ENCODE results near the gene SELENOO. TPM values are rescaled to one million over a fixed set of nuclear protein-coding genes. Genes with fewer than 3 reads are reported as not detected.

The SELENOO gene
- total RNA-seq, 1 experiment from 2014 or later, result 34.3 TPM

DNA sequence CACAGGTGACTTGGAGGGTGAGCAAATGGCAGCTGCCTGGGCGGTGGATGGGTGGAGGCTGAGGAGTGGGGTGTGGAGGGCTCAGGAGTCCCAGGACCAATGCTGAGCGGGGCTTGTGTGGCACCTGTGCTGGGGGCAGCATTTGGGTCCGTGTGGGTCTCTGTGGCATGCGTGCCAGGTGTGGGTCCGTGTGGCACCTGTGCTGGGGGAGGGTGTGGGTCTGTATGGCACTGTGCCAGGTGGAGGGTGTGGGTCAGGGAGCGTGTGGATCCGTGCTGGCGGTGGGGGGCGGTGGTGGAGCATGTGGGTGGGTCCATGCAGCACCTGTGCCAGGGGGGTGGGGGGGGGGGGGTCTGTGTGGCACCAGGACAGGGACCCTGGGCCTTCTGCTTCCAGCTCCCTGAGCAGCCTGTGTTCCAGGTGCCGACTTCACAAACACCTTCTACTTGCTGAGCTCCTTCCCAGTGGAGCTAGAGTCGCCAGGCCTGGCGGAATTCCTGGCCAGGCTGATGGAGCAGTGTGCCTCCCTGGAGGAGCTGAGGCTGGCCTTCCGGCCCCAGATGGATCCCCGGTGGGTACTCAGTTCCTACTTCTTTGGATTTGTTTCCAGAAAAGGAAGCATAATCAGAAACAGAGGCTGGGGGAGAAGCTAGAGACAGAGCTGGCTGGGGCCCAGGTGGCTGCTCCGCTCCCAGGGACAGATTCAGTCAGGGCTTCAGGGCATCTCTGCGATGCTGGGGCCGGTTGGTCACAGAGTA, 14.7 kb downstream of the SELENOO start:
- DNase-seq (ENCODE audit: low read depth, low spot score) (no peak), ATAC-seq (no peak)
- Histone ChIP-seq H3K36me3 (ENCODE audit: control insufficient read depth, insufficient read depth, low read length) (0 out of 2 replicates have a peak, but pooled peaks cover 2% of the 10 kb centered on the region), H3K9me3 (ENCODE audit: control insufficient read depth, insufficient read depth, low read depth, low read length) (no peaks in the 10 kb centered on the region), H3K4me1 (ENCODE audit: control insufficient read depth, insufficient read depth, low read length) (no peaks in the 10 kb centered on the region), H3K27ac (ENCODE audit: low read length) (no peak overlapping the region), H3K4me3 (ENCODE audit: low read depth in 2 of 2, low read length in 2 of 2) (no peak overlapping the region), H3K27me3 (ENCODE audit: control insufficient read depth, insufficient read depth, low read length) (no peaks in the 10 kb centered on the region)
- BruUV-seq (replicated peaks), result no TSS peak
- no peak for TF ChIP-seq SIN3A (IDR thresholded peaks at IDR 0.05; ENCODE audit: borderline replicate concordance, insufficient read depth, low read depth, low read length)
- TF ChIP-seq, protein P1, sequence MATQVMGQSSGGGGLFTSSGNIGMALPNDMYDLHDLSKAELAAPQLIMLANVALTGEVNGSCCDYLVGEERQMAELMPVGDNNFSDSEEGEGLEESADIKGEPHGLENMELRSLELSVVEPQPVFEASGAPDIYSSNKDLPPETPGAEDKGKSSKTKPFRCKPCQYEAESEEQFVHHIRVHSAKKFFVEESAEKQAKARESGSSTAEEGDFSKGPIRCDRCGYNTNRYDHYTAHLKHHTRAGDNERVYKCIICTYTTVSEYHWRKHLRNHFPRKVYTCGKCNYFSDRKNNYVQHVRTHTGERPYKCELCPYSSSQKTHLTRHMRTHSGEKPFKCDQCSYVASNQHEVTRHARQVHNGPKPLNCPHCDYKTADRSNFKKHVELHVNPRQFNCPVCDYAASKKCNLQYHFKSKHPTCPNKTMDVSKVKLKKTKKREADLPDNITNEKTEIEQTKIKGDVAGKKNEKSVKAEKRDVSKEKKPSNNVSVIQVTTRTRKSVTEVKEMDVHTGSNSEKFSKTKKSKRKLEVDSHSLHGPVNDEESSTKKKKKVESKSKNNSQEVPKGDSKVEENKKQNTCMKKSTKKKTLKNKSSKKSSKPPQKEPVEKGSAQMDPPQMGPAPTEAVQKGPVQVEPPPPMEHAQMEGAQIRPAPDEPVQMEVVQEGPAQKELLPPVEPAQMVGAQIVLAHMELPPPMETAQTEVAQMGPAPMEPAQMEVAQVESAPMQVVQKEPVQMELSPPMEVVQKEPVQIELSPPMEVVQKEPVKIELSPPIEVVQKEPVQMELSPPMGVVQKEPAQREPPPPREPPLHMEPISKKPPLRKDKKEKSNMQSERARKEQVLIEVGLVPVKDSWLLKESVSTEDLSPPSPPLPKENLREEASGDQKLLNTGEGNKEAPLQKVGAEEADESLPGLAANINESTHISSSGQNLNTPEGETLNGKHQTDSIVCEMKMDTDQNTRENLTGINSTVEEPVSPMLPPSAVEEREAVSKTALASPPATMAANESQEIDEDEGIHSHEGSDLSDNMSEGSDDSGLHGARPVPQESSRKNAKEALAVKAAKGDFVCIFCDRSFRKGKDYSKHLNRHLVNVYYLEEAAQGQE (IDR thresholded peaks at IDR 0.05; ENCODE audit: insufficient read depth in 1 of 2, low read depth in 2 of 2, low read length in 1 of 2), result no peak
- TF ChIP-seq TCF7L2 (IDR thresholded peaks at IDR 0.05; ENCODE audit: low read depth, low read length), result no peak
- TF ChIP-seq, protein P2, sequence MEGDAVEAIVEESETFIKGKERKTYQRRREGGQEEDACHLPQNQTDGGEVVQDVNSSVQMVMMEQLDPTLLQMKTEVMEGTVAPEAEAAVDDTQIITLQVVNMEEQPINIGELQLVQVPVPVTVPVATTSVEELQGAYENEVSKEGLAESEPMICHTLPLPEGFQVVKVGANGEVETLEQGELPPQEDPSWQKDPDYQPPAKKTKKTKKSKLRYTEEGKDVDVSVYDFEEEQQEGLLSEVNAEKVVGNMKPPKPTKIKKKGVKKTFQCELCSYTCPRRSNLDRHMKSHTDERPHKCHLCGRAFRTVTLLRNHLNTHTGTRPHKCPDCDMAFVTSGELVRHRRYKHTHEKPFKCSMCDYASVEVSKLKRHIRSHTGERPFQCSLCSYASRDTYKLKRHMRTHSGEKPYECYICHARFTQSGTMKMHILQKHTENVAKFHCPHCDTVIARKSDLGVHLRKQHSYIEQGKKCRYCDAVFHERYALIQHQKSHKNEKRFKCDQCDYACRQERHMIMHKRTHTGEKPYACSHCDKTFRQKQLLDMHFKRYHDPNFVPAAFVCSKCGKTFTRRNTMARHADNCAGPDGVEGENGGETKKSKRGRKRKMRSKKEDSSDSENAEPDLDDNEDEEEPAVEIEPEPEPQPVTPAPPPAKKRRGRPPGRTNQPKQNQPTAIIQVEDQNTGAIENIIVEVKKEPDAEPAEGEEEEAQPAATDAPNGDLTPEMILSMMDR (IDR thresholded peaks at IDR 0.05), result no peak
- no peak for TF ChIP-seq POLR2AphosphoS5 (IDR thresholded peaks at IDR 0.05; ENCODE audit: low read depth, low read length)
- in situ Hi-C loops (cut with HindIII; ENCODE audit: low pct_unique_long_range_greater_than_20kb, low sequenced_read_pairs), result no loop called here
- POLR2A ChIA-PET, result no interaction called here
- intact Hi-C loops (cut with micrococcal nuclease; ENCODE audit: unreplicated experiment), result no loop called here
- CTCF ChIA-PET, result interaction anchor here (0.5 kb wide), 1 partner anchor 8 kb away, joined by 7 read pairs; no protein-coding TSS in a partner anchor

DNA sequence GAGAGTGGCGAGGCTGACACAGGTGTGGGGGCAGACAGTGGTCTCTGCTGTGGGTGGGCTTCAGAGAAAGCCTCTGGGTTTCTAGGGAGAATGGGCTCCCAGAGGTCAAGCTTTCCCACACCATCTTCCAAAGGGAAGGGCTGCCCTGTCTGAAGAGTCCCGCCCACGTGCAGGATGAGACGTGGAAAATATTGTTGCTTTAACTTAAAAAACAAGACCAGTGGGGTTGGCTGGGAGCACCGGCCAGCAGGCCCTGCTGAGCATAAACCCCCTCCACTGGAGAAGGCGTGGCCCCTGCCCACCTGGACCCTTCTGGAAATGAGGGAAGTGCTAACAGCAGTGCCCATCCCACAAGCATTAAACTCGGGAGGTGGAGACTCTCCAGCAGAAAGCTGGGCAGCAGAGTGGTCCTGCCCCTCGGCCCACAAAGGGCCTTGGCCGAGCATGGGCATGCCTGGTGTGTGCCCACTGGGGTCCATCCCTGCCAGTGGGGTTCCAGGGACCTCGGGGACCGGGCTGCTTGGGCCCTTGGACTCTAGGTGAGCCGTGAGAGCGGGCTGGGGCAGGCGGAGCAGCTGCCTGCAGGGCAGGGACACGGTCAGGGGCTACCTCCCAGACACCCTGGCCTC, 15.4 kb downstream of the SELENOO start:
- Histone ChIP-seq H3K36me3 (ENCODE audit: control insufficient read depth, insufficient read depth, low read length) (0 out of 2 replicates have a peak, but pooled peaks cover 2% of the 10 kb centered on the region), H3K4me3 (ENCODE audit: low read depth in 2 of 2, low read length in 2 of 2) (no peak overlapping the region), H3K9me3 (ENCODE audit: control insufficient read depth, insufficient read depth, low read depth, low read length) (no peaks in the 10 kb centered on the region), H3K4me1 (ENCODE audit: control insufficient read depth, insufficient read depth, low read length) (no peaks in the 10 kb centered on the region), H3K27me3 (ENCODE audit: control insufficient read depth, insufficient read depth, low read length) (no peaks in the 10 kb centered on the region), H3K27ac (ENCODE audit: low read length) (no peak overlapping the region)
- no peak for ATAC-seq
- intact Hi-C loops (cut with micrococcal nuclease; ENCODE audit: unreplicated experiment) (no loop called here), in situ Hi-C loops (cut with HindIII; ENCODE audit: low pct_unique_long_range_greater_than_20kb, low sequenced_read_pairs) (no loop called here)
- TF ChIP-seq SIN3A (IDR thresholded peaks at IDR 0.05; ENCODE audit: borderline replicate concordance, insufficient read depth, low read depth, low read length) (no peak), POLR2AphosphoS5 (IDR thresholded peaks at IDR 0.05; ENCODE audit: low read depth, low read length) (no peak), TCF7L2 (IDR thresholded peaks at IDR 0.05; ENCODE audit: low read depth, low read length) (no peak)
- TF ChIP-seq, protein P2 (IDR thresholded peaks at IDR 0.05), result no peak
- TF ChIP-seq, protein P1 (IDR thresholded peaks at IDR 0.05; ENCODE audit: insufficient read depth in 1 of 2, low read depth in 2 of 2, low read length in 1 of 2), result no peak
- BruUV-seq (replicated peaks), result no TSS peak
- ChIA-PET CTCF (no interaction called here), POLR2A (no interaction called here)
- no peak for DNase-seq (ENCODE audit: low read depth, low spot score)
